ENCODE results near the gene MUC4.
A peak's percentile ranks its signal among the peaks of the same experiment; 100 is the strongest.

The MUC4 gene

DNA sequence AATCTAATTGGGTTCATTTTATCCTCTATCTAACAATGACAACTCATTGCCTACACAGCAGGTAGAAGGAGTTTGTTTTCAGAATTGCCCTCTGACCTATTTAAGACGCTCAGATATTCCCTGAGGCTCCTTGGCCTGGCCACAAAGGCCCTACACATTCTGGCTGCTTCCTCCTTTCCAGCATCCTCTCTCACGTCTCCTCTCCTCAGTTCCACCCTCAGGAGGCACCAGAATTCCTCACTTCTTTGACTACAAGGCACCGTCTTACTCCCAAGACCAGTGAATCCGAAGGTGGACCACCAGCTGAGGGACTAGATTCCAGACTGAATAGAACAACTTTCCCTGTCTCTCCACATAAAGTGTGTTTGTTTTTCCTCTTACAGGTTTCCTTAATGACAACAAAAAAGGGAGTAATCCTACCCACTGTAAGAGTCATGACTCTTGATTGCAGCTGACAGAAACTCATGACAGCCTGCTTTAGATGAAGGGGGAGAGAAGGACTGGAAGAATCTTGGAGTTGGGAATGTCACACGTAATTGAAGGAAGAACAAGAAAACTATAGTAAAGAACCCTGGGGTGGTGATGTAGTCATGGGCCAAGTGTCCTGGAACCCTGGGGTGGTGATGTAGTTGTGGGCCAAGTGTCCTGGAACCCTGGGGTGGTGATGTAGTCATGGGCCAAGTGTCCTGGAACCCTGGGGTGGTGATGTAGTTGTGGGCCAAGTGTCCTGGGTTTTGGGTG is 112.9 kb downstream of the MUC4 start:
- DNase-seq (ENCODE audit: low read depth) = no peak

- no peak for DNase-seq (ENCODE audit: low read depth)
Measured at GRCh38 chr3:195698325-195698646, 113.4 kb downstream of the MUC4 start.

GRCh38 chr3:195697582-195698324 is 114.0 kb downstream of the MUC4 start:
- DNase-seq (ENCODE audit: low read depth) = peak; percentile 98
